Measurements from ENCODE around the gene FBXL3. TPM values are rescaled to one million over a fixed set of nuclear protein-coding genes. Genes with fewer than 3 reads are reported as not detected.
A peak's percentile ranks its signal among the peaks of the same experiment; 100 is the strongest.

The FBXL3 gene
- total RNA-seq, 1 experiment from 2014 or later = 39.1 TPM

GRCh38 chr13:76992548-76993001 lies 34.4 kb downstream of the FBXL3 start:
- H2AFZ ChIP-seq (ENCODE audit: low read length) = peak overlapping the region; percentile 93
- H3K4me2 ChIP-seq (ENCODE audit: low read length) = peak overlapping the region; percentile 98
- H4K20me1 ChIP-seq (ENCODE audit: low read length) = no peaks in the 10 kb centered on the region
- H3K9me2 ChIP-seq (replicated peaks; ENCODE audit: low read length) = no peaks in the 10 kb centered on the region
- intact Hi-C loops (cut with micrococcal nuclease) = no loop called here
- TF ChIP-seq EZH2 (IDR thresholded peaks at IDR 0.05; ENCODE audit: low read length, unreplicated experiment) (no peak), EZH2phosphoT487 (IDR thresholded peaks at IDR 0.05; ENCODE audit: borderline replicate concordance, low read length) (no peak), CTCF (conservative IDR thresholded peaks at IDR 0.05; ENCODE audit: low read depth, low read length) (no peak)
- ChIA-PET POLR2A (ENCODE audit: unreplicated experiment) (interaction anchor here (0.6 to 0.7 kb wide), 2 partner anchors 69 to 196 kb away, joined by 3 to 4 read pairs; no protein-coding TSS in a partner anchor), CTCF (interaction anchor here (0.6 kb wide), 1 partner anchor 570 kb away, joined by 3 read pairs; no protein-coding TSS in a partner anchor)
- no peaks in the 10 kb centered on the region for H3K27me3 ChIP-seq (ENCODE audit: low read length)
- H3K9ac ChIP-seq (ENCODE audit: low read length) = peak overlapping the region; percentile 83
- H3K36me3 ChIP-seq (ENCODE audit: low read depth, low read length) = no peaks in the 10 kb centered on the region
- TSS peak; percentile 66 for BruUV-seq (replicated peaks)
- peak; percentile 5 for ATAC-seq
- DNase-seq = peak; percentile 14
- H3K79me2 ChIP-seq (ENCODE audit: low read length) = peaks cover 18% of the 10 kb centered on the region
- H3K4me3 ChIP-seq (ENCODE audit: low read length) = peak overlapping the region; percentile 90
- H3K27ac ChIP-seq (ENCODE audit: low read length) = peak overlapping the region; percentile 43
- H3F3A ChIP-seq (ENCODE audit: low read length, unreplicated experiment) = no peaks in the 10 kb centered on the region
- H3K9me3 ChIP-seq (ENCODE audit: low read length) = no peaks in the 10 kb centered on the region
- H3K4me1 ChIP-seq (ENCODE audit: insufficient read depth, low read length) = peaks cover 26% of the 10 kb centered on the region

GRCh38 chr13:76991796-76992547 lies 35.0 kb downstream of the FBXL3 start, which contains the start of gene CLN5:
TSS of gene CLN5 (plus strand) at chr13:76992081. CDS start at chr13:76992099, 18 bp downstream.
- peaks cover 26% of the 10 kb centered on the region for H3K4me1 ChIP-seq (ENCODE audit: insufficient read depth, low read length)
- peaks cover 18% of the 10 kb centered on the region for H3K79me2 ChIP-seq (ENCODE audit: low read length)
- no peaks in the 10 kb centered on the region for H3F3A ChIP-seq (ENCODE audit: low read length, unreplicated experiment)
- H2AFZ ChIP-seq (ENCODE audit: low read length) = peak within 1 kb of the TSS; percentile 93
- no TSS peak for BruUV-seq (replicated peaks)
- H3K4me2 ChIP-seq (ENCODE audit: low read length) = peak within 1 kb of the TSS; percentile 98
- intact Hi-C loops (cut with micrococcal nuclease) = no loop called here
- H3K4me3 ChIP-seq (ENCODE audit: low read length) = peak within 1 kb of the TSS; percentile 90
- H3K9me3 ChIP-seq (ENCODE audit: low read length) = no peaks in the 10 kb centered on the region
- peak within 1 kb of the TSS; percentile 83 for H3K9ac ChIP-seq (ENCODE audit: low read length)
- DNase-seq (peak; percentile 89), ATAC-seq (peak; percentile 95)
- ChIA-PET POLR2A (ENCODE audit: unreplicated experiment) (interaction anchor here (0.7 kb wide), 1 partner anchor 68 kb away, joined by 4 read pairs; no protein-coding TSS in a partner anchor), CTCF (no interaction called here)
- TF ChIP-seq EZH2phosphoT487 (IDR thresholded peaks at IDR 0.05; ENCODE audit: borderline replicate concordance, low read length) (no peak), CTCF (conservative IDR thresholded peaks at IDR 0.05; ENCODE audit: low read depth, low read length) (no peak), EZH2 (IDR thresholded peaks at IDR 0.05; ENCODE audit: low read length, unreplicated experiment) (no peak)
- no peaks in the 10 kb centered on the region for H3K27me3 ChIP-seq (ENCODE audit: low read length)
- peak within 1 kb of the TSS; percentile 62 for H3K27ac ChIP-seq (ENCODE audit: low read length)
- no peaks in the 10 kb centered on the region for H3K36me3 ChIP-seq (ENCODE audit: low read depth, low read length)
- no peaks in the 10 kb centered on the region for H3K9me2 ChIP-seq (replicated peaks; ENCODE audit: low read length)
- H4K20me1 ChIP-seq (ENCODE audit: low read length) = no peaks in the 10 kb centered on the region

- TSS peak; percentile 76 for BruUV-seq (replicated peaks)
These were observed 35.5 kb downstream of the FBXL3 start for GRCh38 chr13:76991432-76991795.

More at GRCh38 chr13:76991432-76991795, 35.5 kb downstream of the FBXL3 start:
- DNase-seq = peak; percentile 18
- ATAC-seq = peak; percentile 5
- TF ChIP-seq EZH2 (IDR thresholded peaks at IDR 0.05; ENCODE audit: low read length, unreplicated experiment) (no peak), CTCF (conservative IDR thresholded peaks at IDR 0.05; ENCODE audit: low read depth, low read length) (no peak), EZH2phosphoT487 (IDR thresholded peaks at IDR 0.05; ENCODE audit: borderline replicate concordance, low read length) (no peak)
- H3K9ac ChIP-seq (ENCODE audit: low read length) = peak overlapping the region; percentile 83
- peaks cover 18% of the 10 kb centered on the region for H3K79me2 ChIP-seq (ENCODE audit: low read length)
- CTCF ChIA-PET = no interaction called here
- H3K36me3 ChIP-seq (ENCODE audit: low read depth, low read length) = no peaks in the 10 kb centered on the region
- POLR2A ChIA-PET (ENCODE audit: unreplicated experiment) = no interaction called here
- H2AFZ ChIP-seq (ENCODE audit: low read length) = peak overlapping the region; percentile 93
- peak overlapping the region; percentile 90 for H3K4me3 ChIP-seq (ENCODE audit: low read length)
- intact Hi-C loops (cut with micrococcal nuclease) = no loop called here
- peaks cover 26% of the 10 kb centered on the region for H3K4me1 ChIP-seq (ENCODE audit: insufficient read depth, low read length)
- no peaks in the 10 kb centered on the region for H3K9me3 ChIP-seq (ENCODE audit: low read length)
- H3K4me2 ChIP-seq (ENCODE audit: low read length) = peak overlapping the region; percentile 98
- H3K27ac ChIP-seq (ENCODE audit: low read length) = peak overlapping the region; percentile 62
- H4K20me1 ChIP-seq (ENCODE audit: low read length) = no peaks in the 10 kb centered on the region
- no peaks in the 10 kb centered on the region for H3F3A ChIP-seq (ENCODE audit: low read length, unreplicated experiment)
- no peaks in the 10 kb centered on the region for H3K9me2 ChIP-seq (replicated peaks; ENCODE audit: low read length)
- H3K27me3 ChIP-seq (ENCODE audit: low read length) = no peaks in the 10 kb centered on the region
